HG03442 (cell line): ENCODE results near the gene PGM2.

ENCODE experiments used
- ATAC-seq: cut with Tn5 transposase; IDR thresholded peaks from one replicate; pipeline ENCODE4 v1.9.1; 2021; ENCODE audit warnings: mild to moderate bottlenecking, moderate library complexity; ENCODE audit not compliant: unreplicated experiment

Gene PGM2

GRCh38 chr4:37896206-37896860, 69.8 kb downstream of the PGM2 start:
- ATAC-seq = no peak

GRCh38 chr4:37902212-37902611, 75.7 kb downstream of the PGM2 start:
- no peak for ATAC-seq

- no peak for ATAC-seq
Measured at GRCh38 chr4:37902738-37903693, 76.5 kb downstream of the PGM2 start.

GRCh38 chr4:37903901-37904300, 77.4 kb downstream of the PGM2 start:
- ATAC-seq = no peak

- ATAC-seq = no peak
Measured at GRCh38 chr4:37904824-37905223, 78.3 kb downstream of the PGM2 start.

- ATAC-seq = no peak
Measured at GRCh38 chr4:37905533-37906169, 79.2 kb downstream of the PGM2 start.

- ATAC-seq = no peak
Measured at GRCh38 chr4:37908488-37909331, 82.2 kb downstream of the PGM2 start.

- ATAC-seq = no peak
Measured at GRCh38 chr4:37909332-37910090, 83.0 kb downstream of the PGM2 start.

GRCh38 chr4:37910091-37910486, 83.6 kb downstream of the PGM2 start:
- ATAC-seq = no peak
